Transverse colon (tissue), 3 donors: ENCODE results near the gene LMLN.

Experiments
- POLR2A ChIP-seq: fragments of 450-650 bp; IDR thresholded peaks from one replicate; pipeline ENCODE4 v1.6.1; 2016; ENCODE audit warnings: antibody characterized with exemption, mild to moderate bottlenecking, moderate library complexity
- TF ChIP-seq, protein P1 (sequence below), 5 experiments: fragments of 200-600 bp in 3 of 5; fragments of 450-650 bp in 2 of 5; sonication (generic) in 3 of 5; IDR thresholded peaks; 1 replicate in 2 of 5; 2 replicates in 3 of 5; pipeline ENCODE4 v1.5.1; 2016 to 2017; ENCODE audit warnings: antibody characterized with exemption in 5 of 5, inconsistent platforms in 3 of 5, mild to moderate bottlenecking in 2 of 5, moderate library complexity in 1 of 5

DNA sequence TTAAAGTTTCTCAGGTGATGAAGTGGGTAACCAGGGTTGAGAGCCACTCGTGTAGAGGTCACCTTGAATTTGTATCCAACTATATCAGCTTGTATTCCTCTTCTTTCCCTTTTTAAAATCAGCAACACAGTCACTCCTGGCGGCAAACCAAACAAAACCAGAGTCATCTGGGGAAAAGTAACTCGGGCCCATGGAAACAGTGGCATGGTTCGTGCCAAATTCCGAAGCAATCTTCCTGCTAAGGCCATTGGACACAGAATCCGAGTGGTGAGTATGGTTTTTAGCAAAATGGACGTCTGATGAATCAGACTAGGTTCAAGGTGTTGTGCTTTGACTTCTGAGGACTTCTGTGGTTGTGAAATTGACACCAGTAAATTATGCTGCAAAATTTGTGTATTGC lies 6.1 kb upstream of the LMLN start:
- TF ChIP-seq, protein P1, sequence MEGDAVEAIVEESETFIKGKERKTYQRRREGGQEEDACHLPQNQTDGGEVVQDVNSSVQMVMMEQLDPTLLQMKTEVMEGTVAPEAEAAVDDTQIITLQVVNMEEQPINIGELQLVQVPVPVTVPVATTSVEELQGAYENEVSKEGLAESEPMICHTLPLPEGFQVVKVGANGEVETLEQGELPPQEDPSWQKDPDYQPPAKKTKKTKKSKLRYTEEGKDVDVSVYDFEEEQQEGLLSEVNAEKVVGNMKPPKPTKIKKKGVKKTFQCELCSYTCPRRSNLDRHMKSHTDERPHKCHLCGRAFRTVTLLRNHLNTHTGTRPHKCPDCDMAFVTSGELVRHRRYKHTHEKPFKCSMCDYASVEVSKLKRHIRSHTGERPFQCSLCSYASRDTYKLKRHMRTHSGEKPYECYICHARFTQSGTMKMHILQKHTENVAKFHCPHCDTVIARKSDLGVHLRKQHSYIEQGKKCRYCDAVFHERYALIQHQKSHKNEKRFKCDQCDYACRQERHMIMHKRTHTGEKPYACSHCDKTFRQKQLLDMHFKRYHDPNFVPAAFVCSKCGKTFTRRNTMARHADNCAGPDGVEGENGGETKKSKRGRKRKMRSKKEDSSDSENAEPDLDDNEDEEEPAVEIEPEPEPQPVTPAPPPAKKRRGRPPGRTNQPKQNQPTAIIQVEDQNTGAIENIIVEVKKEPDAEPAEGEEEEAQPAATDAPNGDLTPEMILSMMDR (IDR thresholded peaks at IDR 0.05), result no peak
- TF ChIP-seq POLR2A, result no peak
